Progenitor cell of endocrine pancreas (in vitro differentiated cells): ENCODE data around the gene GPR162. TPM values are rescaled to one million over a fixed set of nuclear protein-coding genes. Genes with fewer than 3 reads are reported as not detected.

Experiments
- DNase-seq: peaks from one replicate; pipeline ENCODE4 v3.0.0; 2021; ENCODE audit warnings: low spot score; ENCODE audit not compliant: unreplicated experiment
- H3K27ac Mint-ChIP-seq: 2 replicates; pipeline ENCODE4 v1.8.0; 2021; ENCODE audit warnings: mild to moderate bottlenecking, moderate library complexity, mixed read lengths
- H3K27me3 Mint-ChIP-seq: 2 replicates; pipeline ENCODE4 v1.8.0; 2021; ENCODE audit warnings: mixed read lengths
- H3K36me3 Mint-ChIP-seq: 2 replicates; pipeline ENCODE4 v1.8.0; 2022; ENCODE audit warnings: mixed read lengths; ENCODE audit not compliant: insufficient read depth
- H3K4me1 Mint-ChIP-seq: 2 replicates; pipeline ENCODE4 v1.8.0; 2021; ENCODE audit warnings: low read depth, mixed read lengths
- H3K4me3 Mint-ChIP-seq: 2 replicates; pipeline ENCODE4 v1.8.0; 2021; ENCODE audit warnings: low read depth, mild to moderate bottlenecking, moderate library complexity, mixed read lengths
- H3K9me3 Mint-ChIP-seq: 2 replicates; pipeline ENCODE4 v1.8.0; 2021; ENCODE audit warnings: low read depth, mixed read lengths
- total RNA-seq: library from RNA; stranded (reverse); gene quantifications from 2 replicates; pipeline ENCODE4 v1.2.1, GENCODE V29; 2021
- TF ChIP-seq, protein P1 (sequence below): fragments of 200-600 bp; sonication (generic); IDR thresholded peaks from one replicate; pipeline ENCODE4 v1.5.0; 2021; ENCODE audit warnings: antibody characterized with exemption, mild to moderate bottlenecking; ENCODE audit not compliant: unreplicated experiment

Gene GPR162
- total RNA-seq, 1 donor from 2014 or later, result 5.5 TPM

DNA sequence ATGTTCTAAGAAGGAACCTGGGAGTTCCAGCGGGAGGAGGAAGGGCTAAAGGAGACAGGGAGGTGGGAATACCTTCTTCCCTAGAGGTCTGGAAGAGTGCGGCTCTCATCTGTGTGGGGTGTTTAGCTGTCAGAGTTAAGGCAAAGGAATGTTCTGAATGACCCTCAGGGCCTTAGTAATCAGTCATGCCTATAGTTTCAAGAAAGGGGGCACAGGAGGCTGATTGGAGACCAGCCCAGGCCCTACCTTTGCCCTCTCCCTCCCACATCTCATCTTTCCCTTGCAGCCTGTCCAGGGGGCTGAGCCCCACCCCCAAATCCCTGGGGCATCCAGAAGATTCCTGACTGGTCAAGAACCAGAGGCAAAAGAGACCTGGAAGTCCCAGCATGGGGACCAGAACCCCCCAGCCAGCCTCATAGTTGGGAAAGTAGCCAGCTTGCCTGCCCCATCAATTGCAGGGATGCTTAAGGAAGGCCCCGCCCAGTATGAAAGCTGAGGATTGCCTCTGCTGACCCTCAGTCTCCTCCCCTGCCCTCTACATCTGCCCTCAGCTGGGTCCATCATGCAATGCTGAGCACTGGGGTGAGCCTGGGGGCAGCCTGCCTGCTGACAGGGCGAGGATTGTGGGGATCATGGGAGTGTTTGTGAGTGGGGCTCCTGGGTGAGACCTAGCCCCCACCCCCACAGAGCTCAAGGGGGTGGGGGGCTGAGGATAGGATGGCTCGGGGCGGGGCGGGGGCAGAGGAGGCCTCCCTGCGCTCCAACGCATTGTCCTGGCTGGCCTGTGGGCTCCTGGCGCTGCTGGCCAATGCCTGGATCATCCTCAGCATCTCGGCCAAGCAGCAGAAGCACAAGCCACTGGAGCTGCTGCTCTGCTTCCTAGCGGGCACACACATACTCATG is 1.8 kb downstream of the GPR162 start:
- Mint-ChIP-seq H3K4me1 (peaks cover 24% of the 10 kb centered on the region), H3K9me3 (no peaks in the 10 kb centered on the region), H3K4me3 (no peak overlapping the region), H3K36me3 (no peaks in the 10 kb centered on the region), H3K27ac (no peak overlapping the region), H3K27me3 (peaks cover 70% of the 10 kb centered on the region)
- TF ChIP-seq, protein P1, sequence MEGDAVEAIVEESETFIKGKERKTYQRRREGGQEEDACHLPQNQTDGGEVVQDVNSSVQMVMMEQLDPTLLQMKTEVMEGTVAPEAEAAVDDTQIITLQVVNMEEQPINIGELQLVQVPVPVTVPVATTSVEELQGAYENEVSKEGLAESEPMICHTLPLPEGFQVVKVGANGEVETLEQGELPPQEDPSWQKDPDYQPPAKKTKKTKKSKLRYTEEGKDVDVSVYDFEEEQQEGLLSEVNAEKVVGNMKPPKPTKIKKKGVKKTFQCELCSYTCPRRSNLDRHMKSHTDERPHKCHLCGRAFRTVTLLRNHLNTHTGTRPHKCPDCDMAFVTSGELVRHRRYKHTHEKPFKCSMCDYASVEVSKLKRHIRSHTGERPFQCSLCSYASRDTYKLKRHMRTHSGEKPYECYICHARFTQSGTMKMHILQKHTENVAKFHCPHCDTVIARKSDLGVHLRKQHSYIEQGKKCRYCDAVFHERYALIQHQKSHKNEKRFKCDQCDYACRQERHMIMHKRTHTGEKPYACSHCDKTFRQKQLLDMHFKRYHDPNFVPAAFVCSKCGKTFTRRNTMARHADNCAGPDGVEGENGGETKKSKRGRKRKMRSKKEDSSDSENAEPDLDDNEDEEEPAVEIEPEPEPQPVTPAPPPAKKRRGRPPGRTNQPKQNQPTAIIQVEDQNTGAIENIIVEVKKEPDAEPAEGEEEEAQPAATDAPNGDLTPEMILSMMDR, result no peak
- no peak for DNase-seq

DNA sequence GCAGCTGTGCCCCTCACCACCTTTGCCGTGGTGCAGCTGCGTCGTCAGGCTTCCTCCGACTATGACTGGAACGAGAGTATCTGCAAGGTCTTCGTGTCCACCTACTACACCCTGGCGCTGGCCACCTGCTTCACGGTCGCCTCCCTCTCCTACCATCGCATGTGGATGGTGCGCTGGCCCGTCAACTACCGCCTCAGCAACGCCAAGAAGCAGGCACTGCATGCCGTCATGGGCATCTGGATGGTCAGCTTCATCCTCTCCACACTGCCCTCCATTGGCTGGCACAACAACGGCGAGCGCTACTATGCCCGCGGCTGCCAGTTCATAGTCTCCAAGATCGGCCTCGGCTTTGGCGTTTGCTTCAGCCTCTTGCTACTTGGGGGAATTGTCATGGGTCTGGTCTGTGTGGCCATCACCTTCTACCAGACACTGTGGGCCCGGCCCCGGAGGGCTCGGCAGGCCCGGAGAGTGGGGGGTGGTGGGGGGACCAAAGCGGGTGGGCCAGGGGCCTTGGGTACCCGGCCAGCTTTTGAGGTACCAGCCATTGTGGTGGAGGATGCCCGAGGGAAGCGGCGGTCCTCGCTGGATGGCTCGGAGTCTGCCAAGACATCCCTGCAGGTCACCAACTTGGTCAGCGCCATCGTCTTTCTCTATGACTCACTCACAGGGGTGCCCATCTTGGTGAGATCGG is 2.6 kb downstream of the GPR162 start:
- Mint-ChIP-seq H3K27me3 (peaks cover 69% of the 10 kb centered on the region), H3K4me3 (no peak overlapping the region), H3K27ac (no peak overlapping the region), H3K4me1 (peaks cover 22% of the 10 kb centered on the region), H3K9me3 (no peaks in the 10 kb centered on the region), H3K36me3 (no peaks in the 10 kb centered on the region)
- DNase-seq, result no peak
- TF ChIP-seq, protein P1, result no peak

DNA sequence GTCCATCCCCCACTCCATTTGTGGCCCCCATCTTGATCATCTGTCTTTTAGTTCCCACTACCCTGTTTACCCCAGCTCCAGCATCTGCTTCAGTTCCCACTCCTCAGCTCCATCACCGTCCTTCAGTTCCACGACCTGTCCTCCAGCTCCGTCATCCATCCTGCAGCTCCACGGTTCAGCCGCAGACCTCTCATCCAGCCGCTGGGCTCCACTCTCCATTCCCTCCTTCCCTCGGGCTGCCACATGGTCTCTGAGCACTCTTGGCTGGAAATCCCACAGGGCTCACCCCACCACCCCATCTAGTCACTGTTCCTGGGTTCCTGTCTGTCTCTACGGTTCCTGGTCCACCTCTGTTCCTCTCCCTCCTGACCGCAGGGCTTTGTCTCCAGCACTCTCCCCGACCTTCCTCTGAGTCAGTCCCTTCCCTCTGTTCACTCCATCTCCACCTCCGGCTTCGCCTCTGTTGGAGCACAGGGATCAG is 3.3 kb downstream of the GPR162 start:
- no peaks in the 10 kb centered on the region for H3K36me3 Mint-ChIP-seq
- H3K4me1 Mint-ChIP-seq, result peaks cover 19% of the 10 kb centered on the region
- H3K27ac Mint-ChIP-seq, result no peak overlapping the region
- H3K27me3 Mint-ChIP-seq, result peaks cover 63% of the 10 kb centered on the region
- no peak for DNase-seq
- TF ChIP-seq, protein P1, result no peak
- no peak overlapping the region for H3K4me3 Mint-ChIP-seq
- no peaks in the 10 kb centered on the region for H3K9me3 Mint-ChIP-seq

DNA sequence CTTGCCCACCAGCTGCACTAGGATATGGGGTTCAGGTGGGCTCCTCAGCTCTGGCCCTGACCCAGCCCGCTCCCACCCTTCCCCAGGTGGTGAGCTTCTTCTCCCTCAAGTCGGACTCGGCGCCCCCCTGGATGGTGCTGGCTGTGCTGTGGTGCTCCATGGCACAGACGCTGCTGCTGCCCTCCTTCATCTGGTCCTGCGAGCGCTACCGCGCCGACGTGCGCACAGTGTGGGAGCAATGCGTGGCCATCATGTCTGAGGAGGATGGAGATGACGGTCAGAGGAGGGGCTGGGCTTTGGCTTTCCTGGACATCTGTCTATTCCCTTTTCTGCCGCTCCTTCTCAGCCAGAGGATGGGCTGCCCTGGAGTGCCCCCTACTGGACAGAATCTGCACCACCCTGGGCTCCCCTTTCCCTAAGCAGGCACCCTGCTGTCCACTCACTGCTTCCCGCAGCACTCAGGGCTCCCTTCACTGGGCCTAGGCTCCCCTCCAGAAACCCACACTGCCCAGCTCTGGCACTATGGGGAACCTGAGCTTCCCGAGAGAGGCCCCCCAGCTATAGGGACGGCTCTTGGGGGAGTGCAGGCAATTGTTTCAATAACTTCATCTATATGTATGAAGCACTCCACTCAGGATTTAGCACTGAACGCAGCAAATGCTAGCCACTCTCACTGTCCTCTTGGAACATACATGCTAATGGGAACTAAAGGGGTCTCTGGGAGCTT is 3.9 kb downstream of the GPR162 start:
- no peak overlapping the region for H3K4me3 Mint-ChIP-seq

More for the DNA sequence above, 3.9 kb downstream of the GPR162 start:
- Mint-ChIP-seq H3K36me3 (no peaks in the 10 kb centered on the region), H3K9me3 (no peaks in the 10 kb centered on the region), H3K4me1 (peaks cover 17% of the 10 kb centered on the region), H3K27me3 (peaks cover 61% of the 10 kb centered on the region), H3K27ac (no peak overlapping the region)
- DNase-seq, result peak; percentile 95
- TF ChIP-seq, protein P1, result peak; percentile 99
